Measurements from ENCODE around the gene IER2.

Gene IER2

GRCh38 chr19:13150187-13150930 is at the start of gene IER2, which contains the start of gene STX10:
Gene IER2 (plus strand): TSS chr19:13150411. CDS start chr19:13153187, 2,776 bp downstream.
Gene STX10 (minus strand): TSS chr19:13150375. CDS start chr19:13150173, 202 bp downstream.
- TF ChIP-seq POLR2A (IDR thresholded peaks at IDR 0.05; ENCODE audit: low read depth, low read length), result no peak; the same call in 1 of the 2 replicates
- FAIRE-seq, result no peak
- peak; percentile 78 for DNase-seq (ENCODE audit: insufficient read length, low spot score)

- FAIRE-seq, result no peak
- TF ChIP-seq POLR2A (IDR thresholded peaks at IDR 0.05; ENCODE audit: low read depth, low read length), result no peak
- DNase-seq (ENCODE audit: insufficient read length, low spot score), result no peak
Measured at GRCh38 chr19:13100841-13101589, 49.2 kb upstream of the IER2 start.

GRCh38 chr19:13101590-13102415 is 48.4 kb upstream of the IER2 start:
- DNase-seq (ENCODE audit: insufficient read length, low spot score) (no peak), FAIRE-seq (no peak)
- TF ChIP-seq POLR2A (IDR thresholded peaks at IDR 0.05; ENCODE audit: low read depth, low read length), result no peak

GRCh38 chr19:13102416-13102665 is 47.9 kb upstream of the IER2 start:
- no peak for TF ChIP-seq POLR2A (IDR thresholded peaks at IDR 0.05; ENCODE audit: low read depth, low read length)
- DNase-seq (ENCODE audit: insufficient read length, low spot score) (no peak), FAIRE-seq (no peak)

GRCh38 chr19:13102666-13103580 is 47.3 kb upstream of the IER2 start, which contains the start of gene LYL1:
Gene LYL1 (minus strand): TSS chr19:13102858. CDS start chr19:13101171, 1,687 bp downstream.
- FAIRE-seq (no peak), DNase-seq (ENCODE audit: insufficient read length, low spot score) (no peak)
- no peak for TF ChIP-seq POLR2A (IDR thresholded peaks at IDR 0.05; ENCODE audit: low read depth, low read length)

- no peak for DNase-seq (ENCODE audit: insufficient read length, low spot score)
- no peak for TF ChIP-seq POLR2A (IDR thresholded peaks at IDR 0.05; ENCODE audit: low read depth, low read length)
- FAIRE-seq, result no peak
Measured at GRCh38 chr19:13103581-13104359, 46.4 kb upstream of the IER2 start.

GRCh38 chr19:13104360-13104847 is 45.8 kb upstream of the IER2 start:
- FAIRE-seq (no peak), DNase-seq (ENCODE audit: insufficient read length, low spot score) (no peak)
- TF ChIP-seq POLR2A (IDR thresholded peaks at IDR 0.05; ENCODE audit: low read depth, low read length), result no peak

- no peak for TF ChIP-seq POLR2A (IDR thresholded peaks at IDR 0.05; ENCODE audit: low read depth, low read length)
- DNase-seq (ENCODE audit: insufficient read length, low spot score) (no peak), FAIRE-seq (no peak)
Measured at GRCh38 chr19:13104848-13105711, 45.1 kb upstream of the IER2 start.

GRCh38 chr19:13109361-13110098 is 40.7 kb upstream of the IER2 start:
- no peak for FAIRE-seq
- no peak for DNase-seq (ENCODE audit: insufficient read length, low spot score)
- TF ChIP-seq POLR2A (IDR thresholded peaks at IDR 0.05; ENCODE audit: low read depth, low read length), result no peak

- FAIRE-seq (no peak), DNase-seq (ENCODE audit: insufficient read length, low spot score) (no peak)
- no peak for TF ChIP-seq POLR2A (IDR thresholded peaks at IDR 0.05; ENCODE audit: low read depth, low read length)
Measured at GRCh38 chr19:13110099-13110610, 40.1 kb upstream of the IER2 start.

GRCh38 chr19:13112555-13112954 is 37.7 kb upstream of the IER2 start:
- DNase-seq (ENCODE audit: insufficient read length, low spot score), result no peak
- no peak for FAIRE-seq
- no peak for TF ChIP-seq POLR2A (IDR thresholded peaks at IDR 0.05; ENCODE audit: low read depth, low read length)
